HG03442 (cell line): ENCODE results near the gene NFIA.

Source experiments
- ATAC-seq: cut with Tn5 transposase; IDR thresholded peaks from one replicate; pipeline ENCODE4 v1.9.1; 2021; ENCODE audit warnings: mild to moderate bottlenecking, moderate library complexity; ENCODE audit not compliant: unreplicated experiment

The NFIA gene

GRCh38 chr1:61207416-61207815, 125.1 kb downstream of the NFIA start:
- no peak for ATAC-seq

GRCh38 chr1:61208172-61208571, 125.8 kb downstream of the NFIA start:
- ATAC-seq, result no peak

DNA sequence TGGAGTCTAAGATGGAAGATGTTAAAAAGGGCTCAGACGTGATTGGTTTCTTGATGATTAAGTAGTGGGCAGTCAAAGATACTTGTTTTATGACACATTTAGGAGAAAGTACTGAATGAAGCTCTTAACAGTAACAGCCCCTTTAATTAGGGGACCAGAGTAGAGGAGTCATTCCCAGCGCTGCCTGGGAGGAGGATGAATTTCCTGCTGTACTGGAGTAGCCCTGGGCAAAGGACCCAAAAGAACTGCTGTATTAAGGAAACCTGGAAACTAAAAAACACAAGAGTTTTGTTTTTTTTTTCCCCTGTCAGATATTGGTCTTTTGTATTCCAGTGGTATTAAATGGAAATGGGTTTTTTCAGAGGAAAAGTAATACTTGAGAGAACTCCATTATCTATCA, 126.5 kb downstream of the NFIA start:
- ATAC-seq, result no peak

- no peak for ATAC-seq
Measured at GRCh38 chr1:61210435-61211154, 128.2 kb downstream of the NFIA start.

DNA sequence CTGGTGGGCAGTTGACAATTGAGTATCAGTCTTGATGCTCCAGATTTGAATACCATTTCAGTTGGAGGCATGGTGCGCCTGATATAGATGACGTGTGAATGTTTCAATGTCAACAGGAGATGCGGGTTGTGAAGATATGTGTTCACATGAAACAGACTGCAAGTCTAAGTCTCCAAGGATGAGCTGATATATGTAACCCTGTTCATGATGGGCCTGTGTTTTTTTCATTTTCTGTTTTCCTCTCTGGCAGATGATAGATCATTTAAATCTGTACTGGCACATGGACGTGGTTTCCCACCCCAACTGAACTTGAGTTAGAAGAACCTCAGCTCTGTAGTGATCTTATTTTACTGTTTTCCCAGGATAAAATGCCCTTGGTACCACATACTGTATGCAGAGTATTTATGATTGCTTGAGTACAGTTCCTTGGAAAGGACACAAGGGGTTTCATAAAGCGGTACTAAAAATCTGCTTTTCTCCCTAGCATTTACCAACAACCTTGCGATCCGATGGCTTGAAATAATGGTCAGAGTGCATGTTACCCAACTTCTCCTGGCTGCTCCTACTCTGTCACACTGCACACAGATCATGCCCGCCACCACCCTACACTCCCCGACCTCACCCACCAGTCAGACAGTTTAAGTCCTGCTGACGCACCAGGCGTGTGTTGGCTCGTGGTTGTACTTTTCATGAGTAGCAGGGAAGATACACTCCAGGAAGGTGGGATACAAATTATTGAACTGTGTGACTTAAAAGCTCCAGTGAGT, 131.1 kb downstream of the NFIA start:
- no peak for ATAC-seq

- no peak for ATAC-seq
Measured at GRCh38 chr1:61215119-61215518, 132.8 kb downstream of the NFIA start.

DNA sequence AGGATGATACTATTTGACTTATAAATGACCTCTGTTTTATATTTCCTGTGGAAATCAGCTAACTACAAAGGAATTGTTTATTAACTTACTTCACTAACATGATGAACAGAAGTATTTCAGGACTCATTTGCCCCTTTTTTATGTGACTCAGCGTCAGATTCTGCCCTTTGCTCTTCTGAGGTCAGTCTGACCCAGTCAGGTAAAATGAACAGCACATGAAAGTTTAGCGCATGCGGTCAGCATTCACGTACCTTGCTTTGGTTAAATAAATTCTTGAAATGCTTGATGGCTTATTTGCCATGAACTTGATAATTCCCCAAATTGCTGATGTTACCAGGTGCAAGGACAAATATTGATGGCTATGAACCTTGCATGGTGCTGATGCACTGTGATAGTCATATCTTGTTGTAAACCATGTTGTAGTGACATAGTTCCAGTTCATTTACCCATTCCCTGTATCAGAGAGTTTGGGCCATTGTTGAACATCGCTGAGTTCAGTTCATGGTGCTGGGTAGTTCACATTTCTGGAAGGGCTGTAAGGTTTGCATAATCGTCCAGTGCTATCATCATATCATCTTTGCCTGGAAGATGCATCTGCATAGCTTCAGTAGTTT, 133.4 kb downstream of the NFIA start:
- no peak for ATAC-seq

DNA sequence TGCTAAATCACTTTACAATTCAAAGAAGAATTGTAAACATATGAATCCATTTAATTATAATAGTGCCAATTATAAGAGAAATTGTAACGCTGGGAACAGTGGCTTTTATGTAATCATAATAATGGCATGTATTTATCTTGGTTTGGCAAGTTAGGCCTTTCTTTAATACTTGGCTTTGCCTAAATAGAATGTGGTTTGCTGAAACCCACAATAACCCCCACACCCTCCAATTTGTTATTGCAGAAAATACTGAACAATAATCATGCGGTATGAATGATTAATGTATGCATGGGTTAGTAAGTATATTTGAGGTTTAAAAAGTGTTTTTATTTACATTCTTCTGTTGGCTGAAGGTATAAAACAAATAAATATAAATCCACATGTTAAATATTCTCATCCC, 138.2 kb downstream of the NFIA start:
- ATAC-seq, result no peak

DNA sequence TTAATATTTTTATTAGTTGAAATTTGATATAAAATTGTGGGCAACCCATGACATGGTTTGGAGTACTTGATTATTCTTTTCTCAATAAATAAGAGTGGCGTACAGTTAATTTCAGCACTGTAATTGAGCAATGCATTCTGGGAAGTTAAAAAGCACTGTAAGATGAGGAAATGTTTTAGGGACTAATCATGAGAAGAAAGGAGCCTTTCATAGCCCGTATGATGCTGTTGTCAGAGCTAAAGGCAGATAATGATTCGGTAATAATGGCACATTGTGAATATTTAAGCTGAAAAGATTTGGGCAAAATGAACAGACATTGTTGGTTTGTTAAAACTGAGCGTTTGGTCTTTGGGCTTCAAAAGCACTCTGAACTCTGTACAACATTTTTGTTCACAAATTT, 139.3 kb downstream of the NFIA start:
- no peak for ATAC-seq

DNA sequence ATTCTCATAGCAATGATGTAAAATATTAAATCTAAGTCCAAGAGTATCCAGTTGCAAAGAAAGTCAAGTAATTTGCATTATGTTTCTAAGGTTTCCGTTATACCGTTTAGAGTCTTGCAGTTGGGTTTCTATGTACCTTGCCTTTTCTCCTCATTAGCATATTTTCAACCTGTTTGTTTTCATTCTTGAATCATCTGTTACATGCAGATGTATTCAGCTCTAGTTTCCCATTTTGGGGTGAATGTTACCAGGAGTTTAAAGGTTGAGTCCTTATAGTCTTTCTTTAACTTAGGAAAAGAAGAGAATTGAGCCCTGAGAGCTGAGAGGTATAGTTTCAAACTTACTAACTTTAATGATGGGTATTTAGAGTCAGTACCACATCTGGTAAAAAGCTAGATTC, 139.9 kb downstream of the NFIA start:
- ATAC-seq, result no peak

DNA sequence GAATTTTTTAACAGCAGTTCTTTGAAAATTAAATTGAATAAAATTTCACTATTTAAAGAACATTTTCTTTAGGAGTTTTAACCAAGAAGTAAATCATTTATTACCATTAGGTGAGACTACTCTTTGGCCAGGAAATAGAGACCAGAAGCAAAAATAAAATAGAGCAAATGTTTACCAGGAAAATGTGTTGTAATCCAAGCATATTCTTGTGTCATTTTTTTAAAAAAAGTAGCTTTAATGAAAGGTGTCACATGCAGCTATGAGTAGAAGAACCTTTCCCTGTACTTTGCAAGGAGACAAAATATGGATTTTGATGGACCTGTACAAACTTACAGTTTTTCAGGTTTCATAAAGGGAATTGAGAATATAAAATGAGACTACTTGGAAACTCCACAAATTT, 140.8 kb downstream of the NFIA start:
- no peak for ATAC-seq

DNA sequence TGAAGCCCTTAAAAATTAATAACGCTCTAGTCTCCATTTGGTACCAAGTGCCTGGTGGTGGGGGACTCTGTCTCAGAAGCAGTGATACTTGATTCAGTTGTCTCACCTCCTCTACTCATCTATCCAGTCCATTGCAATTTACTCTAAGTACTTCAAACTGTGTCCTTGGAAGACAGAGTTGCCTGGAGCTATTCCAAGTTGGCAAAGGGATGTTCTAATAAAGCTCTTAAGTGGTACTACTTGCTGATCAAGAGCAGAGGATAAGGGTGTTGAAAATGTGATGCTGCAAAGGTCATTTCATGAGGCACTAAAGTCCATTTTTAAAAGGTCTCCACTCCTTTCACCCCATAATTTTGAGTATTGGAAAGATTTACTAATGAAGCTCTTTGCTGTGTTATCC, 142.2 kb downstream of the NFIA start:
- no peak for ATAC-seq

DNA sequence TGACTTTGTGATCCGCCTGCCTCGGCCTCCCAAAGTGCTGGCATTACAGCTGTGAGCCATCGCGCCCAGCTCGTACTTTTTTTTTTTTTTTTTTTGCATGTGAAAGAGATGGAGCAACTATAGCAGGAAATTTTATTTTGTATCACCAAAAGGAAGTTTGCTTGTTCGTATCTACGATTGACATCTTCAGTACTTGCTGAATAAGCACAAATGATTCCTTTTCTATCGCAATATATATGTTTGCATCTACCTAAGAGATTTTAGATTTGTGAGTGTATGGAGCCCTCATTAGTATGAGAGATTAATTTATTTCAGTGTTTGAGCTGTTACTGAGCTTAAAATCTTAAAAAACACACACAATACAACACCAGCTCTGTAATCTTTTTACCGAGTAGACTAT, 143.1 kb downstream of the NFIA start:
- ATAC-seq, result no peak

GRCh38 chr1:61226791-61227567, 144.6 kb downstream of the NFIA start:
- no peak for ATAC-seq

DNA sequence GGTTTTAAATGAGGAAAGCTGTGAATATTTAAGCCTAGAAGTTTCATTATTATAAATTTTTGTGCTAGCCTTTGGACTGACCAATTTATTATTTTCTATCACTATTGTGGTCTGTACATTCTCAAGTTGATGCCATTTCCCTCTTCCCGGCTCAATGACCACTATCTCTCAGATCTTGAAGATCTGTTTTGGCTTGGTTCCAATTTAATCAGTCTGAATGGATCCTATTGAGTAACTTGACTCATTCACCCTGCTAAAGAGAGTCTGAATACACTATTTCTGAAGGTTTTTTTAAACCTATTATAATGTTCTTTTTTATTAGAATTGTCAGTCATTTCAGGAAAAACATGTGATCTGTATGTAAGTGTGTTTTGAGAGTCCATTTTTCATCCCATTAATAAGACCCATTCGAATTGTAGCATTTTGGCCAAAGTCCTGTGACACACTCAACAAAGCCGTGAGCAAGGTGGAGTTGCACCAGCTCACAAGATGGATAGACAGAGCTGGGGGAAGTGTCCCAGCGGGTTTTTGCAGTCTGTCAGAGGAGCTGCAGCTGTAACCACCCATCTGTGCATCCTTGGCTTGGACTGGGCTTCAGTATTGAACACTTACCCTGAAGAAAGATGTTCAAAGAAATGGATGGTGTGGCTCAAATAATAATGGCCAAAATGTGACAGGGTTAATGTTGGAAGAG, 145.6 kb downstream of the NFIA start:
- ATAC-seq, result no peak

DNA sequence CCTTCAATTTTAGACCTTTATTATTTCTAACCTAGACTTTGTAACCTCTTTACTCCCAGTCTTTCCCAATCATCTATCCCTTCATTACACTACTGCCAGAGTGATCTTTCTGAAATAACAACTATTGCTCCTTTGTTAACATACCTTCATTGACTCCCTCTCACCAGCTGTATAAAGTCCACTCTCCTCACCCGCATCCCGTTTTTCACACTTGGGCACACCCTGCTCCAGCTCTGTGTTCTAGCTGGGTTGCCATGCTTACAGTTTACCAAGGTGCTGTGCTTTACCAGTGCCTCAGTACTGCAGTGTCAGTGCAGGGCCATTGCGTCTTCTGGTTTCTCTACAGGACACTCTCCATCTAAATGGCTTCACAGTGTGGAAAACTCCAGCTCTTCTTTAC, 148.2 kb downstream of the NFIA start:
- no peak for ATAC-seq

DNA sequence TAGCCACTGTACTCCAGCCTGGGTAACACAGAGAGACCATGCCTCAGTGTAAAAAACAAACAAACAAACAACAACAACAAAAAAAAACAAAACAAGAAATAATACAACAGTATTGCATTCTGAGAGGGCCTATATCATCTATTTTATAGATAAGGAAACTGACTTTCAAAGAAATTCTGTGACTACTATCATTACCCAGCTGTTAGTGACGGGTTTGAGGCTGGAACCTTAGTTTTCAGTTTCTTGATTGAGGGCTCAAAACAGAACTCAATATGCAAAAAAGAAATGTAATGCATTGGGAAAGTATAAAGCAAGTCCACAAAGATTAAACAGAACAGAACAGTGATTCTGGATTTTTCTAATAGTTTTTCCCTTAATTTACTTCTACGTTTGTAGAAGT, 149.4 kb downstream of the NFIA start:
- ATAC-seq, result no peak

GRCh38 chr1:61233121-61233660, 150.8 kb downstream of the NFIA start:
- no peak for ATAC-seq

DNA sequence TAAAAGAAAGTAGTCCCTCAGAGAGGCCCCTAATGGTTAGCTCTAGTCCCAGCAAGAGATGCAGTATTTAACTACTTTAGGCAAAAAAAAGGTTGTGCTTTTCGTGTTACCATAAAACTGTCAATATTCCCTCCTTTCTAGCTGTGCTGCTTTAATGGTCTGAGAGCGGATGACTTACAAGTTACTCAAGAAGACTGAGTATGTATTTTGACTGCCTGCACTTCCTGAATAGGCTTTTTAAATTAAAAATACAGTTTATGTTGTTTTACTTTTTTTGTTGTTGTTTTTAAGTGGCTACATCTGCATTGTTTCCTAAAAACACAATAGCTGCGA, 152.2 kb downstream of the NFIA start:
- ATAC-seq, result no peak

- ATAC-seq, result no peak
Measured at GRCh38 chr1:61237147-61237546, 154.8 kb downstream of the NFIA start.
